Dermis microvascular lymphatic vessel endothelial cell (primary cell): ENCODE results near the gene CD6. TPM values are rescaled to one million over a fixed set of nuclear protein-coding genes. Genes with fewer than 3 reads are reported as not detected.

Source experiments
- DNase-seq, 2 donors: peaks; one replicate each; pipeline versions ENCODE4 v3.0.0 to v3.0.0-alpha.2; 2010; ENCODE audit warnings: low read depth in 2 of 2
- total RNA-seq: library from RNA; depleted of rRNA; stranded (reverse); fragments of >200 nt; gene quantifications from 2 replicates; pipeline ENCODE4 v1.2.1, GENCODE V29; 2014

Gene CD6
- 0.13 TPM in 1 of 2 replicates, not detected in the other for total RNA-seq

- DNase-seq, result no peak
Observed at GRCh38 chr11:60971520-60971919, at the start of gene CD6. TSS of gene CD6 (plus strand) at chr11:60971680. CDS start at chr11:60971866, 186 bp downstream.

DNA sequence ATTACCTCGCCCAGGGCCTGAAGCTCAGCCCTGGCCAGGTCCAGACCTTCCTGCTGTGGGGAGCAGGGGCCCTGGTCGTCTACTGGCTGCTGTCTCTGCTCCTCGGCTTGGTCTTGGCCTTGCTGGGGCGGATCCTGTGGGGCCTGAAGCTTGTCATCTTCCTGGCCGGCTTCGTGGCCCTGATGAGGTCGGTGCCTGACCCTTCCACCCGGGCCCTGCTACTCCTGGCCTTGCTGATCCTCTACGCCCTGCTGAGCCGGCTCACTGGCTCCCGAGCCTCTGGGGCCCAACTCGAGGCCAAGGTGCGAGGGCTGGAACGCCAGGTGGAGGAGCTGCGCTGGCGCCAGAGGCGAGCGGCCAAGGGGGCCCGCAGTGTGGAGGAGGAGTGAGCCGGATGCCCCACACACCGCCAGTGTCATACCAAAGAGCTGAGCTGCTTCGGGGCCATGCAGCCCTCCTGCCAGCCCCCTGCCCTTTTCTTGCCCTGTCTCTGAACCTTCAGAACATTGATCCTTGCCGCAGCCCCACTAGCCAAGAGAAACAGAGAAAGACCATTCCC is 49.6 kb upstream of the CD6 start:
- DNase-seq, result no peak

- no peak for DNase-seq
Observed at GRCh38 chr11:60922906-60923305, 48.6 kb upstream of the CD6 start.

- DNase-seq, result no peak
Observed at GRCh38 chr11:60923326-60923725, 48.2 kb upstream of the CD6 start.

- no peak for DNase-seq
Observed at GRCh38 chr11:60923800-60924109, 47.7 kb upstream of the CD6 start.

DNA sequence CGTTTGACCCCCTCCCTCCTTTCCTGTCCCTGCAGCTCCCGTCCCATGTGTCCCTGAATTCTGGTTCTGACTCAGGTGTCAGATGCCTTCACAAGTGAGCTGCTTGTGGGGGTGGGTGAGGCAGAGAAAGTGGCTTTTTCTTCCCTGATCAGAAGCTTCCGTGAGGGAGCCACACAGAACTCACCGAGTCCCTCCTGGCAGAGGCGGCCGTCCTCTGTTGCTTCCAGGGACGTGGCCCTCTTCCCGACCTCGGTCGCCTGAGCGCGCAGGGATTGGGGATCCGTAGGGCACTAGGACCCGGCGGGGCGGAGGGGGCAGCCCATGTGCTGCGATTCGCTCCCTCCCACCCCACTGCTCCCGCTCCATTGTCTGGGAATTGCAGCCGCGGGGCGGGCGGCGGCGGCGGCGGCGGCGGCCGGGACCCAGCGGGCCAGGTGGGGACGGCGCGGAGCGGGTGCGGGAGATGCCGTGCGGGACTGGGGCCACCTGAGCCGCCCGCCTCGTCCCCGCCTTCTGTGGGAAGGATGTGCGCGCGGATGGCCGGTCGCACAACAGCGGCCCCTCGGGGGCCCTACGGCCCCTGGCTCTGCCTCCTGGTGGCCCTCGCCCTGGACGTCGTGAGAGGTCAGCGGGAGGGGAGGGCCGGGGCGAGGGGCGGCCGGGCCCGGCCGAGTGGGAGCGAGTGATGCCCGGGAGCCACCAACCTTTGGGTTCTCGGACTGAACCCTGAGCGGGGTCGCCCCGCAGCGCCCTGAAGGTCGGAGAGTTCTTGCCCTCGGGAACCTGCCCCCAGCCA is 47.2 kb upstream of the CD6 start, which contains the start of gene TMEM132A:
TSS of gene TMEM132A (plus strand) at position 351 of the 796 bp plus-strand sequence. CDS start at position 525, 174 bp downstream.
- DNase-seq, result peak; percentile 43 to 82

- no peak for DNase-seq
Observed at GRCh38 chr11:60924906-60925853, 46.3 kb upstream of the CD6 start.

GRCh38 chr11:60925868-60926267 is 45.6 kb upstream of the CD6 start:
- DNase-seq, result no peak

DNA sequence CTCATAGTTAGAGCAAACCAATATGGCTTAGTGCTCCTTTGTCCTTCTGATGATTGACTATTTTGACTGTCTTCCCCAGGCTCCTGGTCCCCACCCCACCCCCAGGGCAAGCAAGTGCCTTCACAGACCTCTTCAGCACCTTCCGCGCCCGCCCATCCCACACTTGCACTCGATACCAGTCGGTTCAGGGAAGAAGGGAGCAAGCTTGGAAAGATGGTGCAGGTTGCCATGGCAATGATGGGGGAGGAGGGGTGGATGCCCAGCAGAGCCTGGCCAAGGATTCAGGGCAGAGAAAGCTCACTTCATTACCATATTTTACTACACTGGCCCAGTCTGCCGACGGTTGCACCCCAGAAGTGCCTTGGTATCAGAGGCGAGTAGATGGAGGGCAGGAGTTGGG is 45.0 kb upstream of the CD6 start:
- no peak for DNase-seq

DNA sequence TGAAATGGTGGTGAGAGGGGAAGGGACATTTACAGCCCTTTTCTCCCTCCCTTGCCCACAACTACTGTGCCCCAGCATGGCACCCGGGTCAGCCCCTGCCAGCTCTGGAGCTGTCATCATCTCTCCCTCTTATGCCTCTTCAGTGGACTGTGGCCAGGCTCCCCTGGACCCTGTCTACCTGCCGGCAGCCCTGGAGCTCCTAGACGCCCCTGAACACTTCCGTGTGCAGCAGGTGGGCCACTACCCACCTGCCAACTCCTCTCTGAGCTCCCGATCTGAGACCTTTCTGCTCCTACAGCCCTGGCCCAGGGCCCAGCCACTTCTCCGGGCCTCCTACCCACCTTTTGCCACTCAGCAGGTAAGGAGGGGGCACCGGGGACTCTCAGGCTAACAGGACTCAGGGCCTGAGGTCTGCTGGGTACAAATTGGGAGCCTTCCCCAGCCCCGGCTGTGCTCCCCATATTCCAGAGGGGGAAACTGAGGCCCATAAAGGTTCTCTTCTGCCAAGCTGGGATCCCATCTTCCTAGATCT is 44.4 kb upstream of the CD6 start:
- no peak for DNase-seq

DNA sequence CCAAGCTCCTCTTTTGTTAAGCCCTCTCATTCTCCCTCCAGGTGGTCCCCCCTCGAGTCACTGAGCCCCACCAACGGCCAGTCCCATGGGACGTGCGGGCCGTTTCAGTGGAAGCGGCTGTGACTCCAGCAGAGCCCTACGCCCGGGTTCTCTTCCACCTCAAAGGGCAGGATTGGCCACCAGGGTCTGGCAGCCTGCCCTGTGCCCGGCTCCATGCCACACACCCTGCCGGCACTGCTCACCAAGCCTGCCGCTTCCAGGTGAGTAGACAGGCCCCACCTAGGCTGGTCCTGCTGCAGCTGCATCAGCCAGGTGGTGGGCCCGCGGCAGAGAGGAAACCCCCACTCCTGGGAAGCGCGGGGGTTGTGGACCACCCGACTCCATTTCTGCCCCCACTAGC is 43.9 kb upstream of the CD6 start:
- no peak for DNase-seq

GRCh38 chr11:60928563-60929001 is 42.9 kb upstream of the CD6 start:
- DNase-seq, result no peak

GRCh38 chr11:60929764-60930163 is 41.7 kb upstream of the CD6 start:
- DNase-seq, result no peak

DNA sequence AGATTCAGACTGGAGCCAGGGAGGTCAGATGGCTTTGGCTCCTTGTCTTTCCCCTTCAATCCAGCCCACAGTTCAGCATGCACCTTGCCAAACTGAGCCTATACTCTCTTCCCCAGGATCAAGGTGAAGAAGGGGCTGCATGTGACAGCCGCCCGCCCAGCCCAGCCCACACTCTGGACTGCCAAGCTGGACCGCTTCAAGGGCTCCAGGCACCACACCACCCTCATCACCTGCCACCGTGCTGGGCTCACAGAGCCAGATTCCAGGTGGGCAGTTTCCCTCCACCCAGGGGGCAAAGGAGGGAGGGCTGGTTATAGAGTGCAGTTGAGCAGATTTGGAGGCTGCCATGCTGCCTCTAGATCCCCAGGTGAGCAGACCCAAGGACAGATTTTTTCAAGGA is 41.1 kb upstream of the CD6 start:
- no peak for DNase-seq

DNA sequence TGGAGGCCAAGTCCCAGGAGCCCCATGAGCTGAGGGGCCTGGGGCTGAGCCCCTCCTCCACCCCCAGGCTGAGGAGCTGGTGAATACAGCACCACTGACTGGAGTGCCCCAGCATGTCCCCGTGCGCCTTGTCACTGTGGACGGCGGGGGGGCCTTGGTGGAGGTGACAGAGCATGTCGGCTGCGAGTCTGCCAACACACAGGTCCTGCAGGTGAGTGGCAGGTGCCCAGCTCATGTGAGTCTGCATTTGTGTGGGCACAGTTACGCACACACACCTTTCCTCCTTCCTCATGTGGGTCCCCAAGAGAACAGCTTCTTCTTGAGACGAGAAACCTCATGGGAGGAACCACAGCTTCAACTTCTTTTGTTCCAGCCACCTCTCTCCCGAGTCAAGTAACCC is 39.6 kb upstream of the CD6 start:
- no peak for DNase-seq

DNA sequence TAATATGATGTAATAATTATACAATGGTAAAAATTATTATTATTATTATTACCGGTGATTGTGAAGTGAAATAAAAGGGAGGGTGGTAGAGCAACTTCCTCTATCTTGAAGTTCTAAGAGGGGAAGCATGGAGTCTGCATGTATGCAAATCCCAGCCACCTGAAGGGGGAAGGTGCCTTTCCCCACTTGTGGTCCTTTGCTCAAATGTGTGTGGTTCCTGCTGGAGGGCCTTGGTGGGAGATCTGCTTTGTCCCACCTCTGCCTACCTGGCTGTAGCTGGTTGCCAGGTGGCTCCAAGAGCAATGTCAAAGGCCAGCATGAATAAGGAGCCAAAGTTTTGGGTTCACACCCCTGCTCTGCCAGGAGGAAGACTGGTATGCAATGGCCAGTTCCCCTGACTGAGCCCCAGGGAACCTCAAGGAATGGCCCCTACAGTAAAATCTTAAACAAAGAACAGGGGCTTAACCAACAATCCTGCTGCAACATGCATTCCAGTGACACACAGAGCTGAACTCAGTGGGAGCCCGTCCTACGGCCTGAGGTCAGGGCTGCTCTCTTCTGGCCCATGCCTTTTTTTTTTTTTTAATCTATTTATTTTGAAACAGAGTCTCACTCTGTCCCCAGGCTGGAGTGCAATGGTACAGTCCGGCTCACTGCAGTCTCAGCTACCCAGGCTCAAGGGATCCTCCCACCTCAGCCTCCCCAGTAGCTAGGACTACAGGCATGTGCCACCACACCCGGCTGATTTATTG is 38.7 kb upstream of the CD6 start:
- no peak for DNase-seq

DNA sequence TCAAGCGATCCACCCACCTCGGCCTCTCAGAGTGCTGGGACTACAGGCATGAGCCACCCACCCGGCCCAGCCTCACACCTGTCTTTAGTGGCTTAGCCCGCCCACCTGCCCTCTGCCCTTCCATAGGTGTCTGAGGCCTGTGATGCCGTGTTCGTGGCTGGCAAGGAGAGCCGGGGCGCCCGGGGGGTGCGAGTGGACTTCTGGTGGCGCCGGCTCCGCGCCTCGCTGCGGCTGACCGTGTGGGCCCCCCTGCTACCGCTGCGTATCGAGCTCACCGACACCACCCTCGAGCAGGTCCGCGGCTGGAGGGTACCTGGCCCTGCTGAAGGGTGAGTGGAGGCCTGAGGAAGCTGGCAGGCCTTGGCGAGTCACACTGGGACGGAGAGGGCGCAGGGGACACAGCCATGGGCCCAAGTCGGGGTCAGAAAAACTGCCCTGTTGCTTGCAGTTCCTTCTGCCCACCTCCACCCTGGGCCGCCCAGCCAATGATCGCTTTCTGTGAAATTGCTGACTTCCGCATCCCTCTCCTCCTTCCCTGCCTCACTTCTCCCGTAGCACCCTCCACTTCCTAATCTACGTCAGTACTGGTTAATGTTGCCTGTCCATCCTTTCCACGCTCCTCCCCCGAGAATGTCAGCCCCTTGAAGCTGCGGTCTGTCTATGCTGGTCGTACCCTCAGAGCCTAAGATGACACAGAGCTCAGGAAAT is 37.9 kb upstream of the CD6 start:
- no peak for DNase-seq

DNA sequence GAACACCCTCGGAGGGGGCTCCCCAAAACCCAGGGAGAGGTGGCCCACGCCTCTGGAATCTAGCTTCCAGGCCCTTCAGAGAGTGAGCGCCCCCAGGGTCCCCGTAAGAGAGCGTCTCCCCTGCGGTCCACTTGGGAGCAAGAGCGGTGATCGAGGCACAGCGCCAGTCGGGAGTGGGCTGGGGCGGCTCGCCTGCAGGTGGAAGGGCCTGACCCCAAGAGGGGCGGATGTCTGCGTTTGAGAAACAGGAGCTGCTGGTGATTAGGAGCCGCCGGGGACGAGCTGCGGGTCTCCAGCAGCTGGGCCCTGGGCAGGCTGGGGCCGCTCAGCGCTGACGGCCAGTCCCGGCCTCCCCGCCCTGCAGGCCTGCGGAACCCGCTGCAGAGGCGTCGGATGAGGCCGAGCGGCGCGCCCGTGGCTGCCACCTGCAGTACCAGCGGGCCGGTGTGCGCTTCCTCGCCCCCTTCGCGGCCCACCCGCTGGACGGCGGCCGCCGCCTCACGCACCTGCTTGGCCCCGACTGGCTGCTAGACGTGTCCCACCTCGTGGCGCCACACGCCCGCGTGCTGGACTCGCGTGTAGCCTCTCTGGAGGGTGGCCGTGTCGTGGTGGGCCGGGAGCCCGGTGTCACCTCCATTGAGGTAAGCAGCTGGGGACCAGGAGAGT is 37.2 kb upstream of the CD6 start:
- DNase-seq, result no peak

- DNase-seq, result no peak
Observed at GRCh38 chr11:60934790-60935605, 36.5 kb upstream of the CD6 start.
